Fibroblast of peridontal ligament (primary cell): ENCODE measurements around the gene LSM10.

Source experiments
- DNase-seq: peaks from one replicate; pipeline ENCODE4 v3.0.0-alpha.2; 2010; ENCODE audit errors: extremely low read depth

Gene LSM10

GRCh38 chr1:36397378-36398230 is at the start of gene LSM10:
LSM10 (minus strand) TSS chr1:36397908; CDS start chr1:36394129, 3,779 bp downstream.
- DNase-seq: peak; percentile 92

GRCh38 chr1:36447450-36447849 is 49.7 kb upstream of the LSM10 start:
- no peak for DNase-seq

GRCh38 chr1:36446746-36447145 is 49.0 kb upstream of the LSM10 start:
- no peak for DNase-seq

GRCh38 chr1:36446271-36446670 is 48.6 kb upstream of the LSM10 start:
- no peak for DNase-seq

GRCh38 chr1:36443297-36443696 is 45.6 kb upstream of the LSM10 start:
- DNase-seq: no peak

- DNase-seq: no peak
Observed at GRCh38 chr1:36442337-36442736, 44.6 kb upstream of the LSM10 start.

- DNase-seq: no peak
Observed at GRCh38 chr1:36440646-36441045, 42.9 kb upstream of the LSM10 start.

GRCh38 chr1:36440044-36440443 is 42.3 kb upstream of the LSM10 start:
- no peak for DNase-seq

- DNase-seq: no peak
Observed at GRCh38 chr1:36438715-36439114, 41.0 kb upstream of the LSM10 start.

GRCh38 chr1:36436821-36437220 is 39.1 kb upstream of the LSM10 start:
- no peak for DNase-seq

GRCh38 chr1:36433102-36433501 is 35.4 kb upstream of the LSM10 start:
- no peak for DNase-seq

- no peak for DNase-seq
Observed at GRCh38 chr1:36432616-36433015, 34.9 kb upstream of the LSM10 start.

GRCh38 chr1:36425791-36426190 is 28.1 kb upstream of the LSM10 start:
- no peak for DNase-seq

GRCh38 chr1:36421649-36422048 is 23.9 kb upstream of the LSM10 start:
- no peak for DNase-seq

- DNase-seq: peak; percentile 86
Observed at GRCh38 chr1:36420836-36421317, 23.2 kb upstream of the LSM10 start.

GRCh38 chr1:36420409-36420808 is 22.7 kb upstream of the LSM10 start:
- DNase-seq: peak; percentile 79

GRCh38 chr1:36419569-36419968 is 21.9 kb upstream of the LSM10 start:
- peak; percentile 30 for DNase-seq

GRCh38 chr1:36419140-36419539 is 21.4 kb upstream of the LSM10 start:
- no peak for DNase-seq

- no peak for DNase-seq
Observed at GRCh38 chr1:36417931-36418330, 20.2 kb upstream of the LSM10 start.

GRCh38 chr1:36415661-36416326 is 18.1 kb upstream of the LSM10 start:
- no peak for DNase-seq

- no peak for DNase-seq
Observed at GRCh38 chr1:36414384-36414783, 16.7 kb upstream of the LSM10 start.

- DNase-seq: no peak
Observed at GRCh38 chr1:36411674-36412648, 14.3 kb upstream of the LSM10 start.
